Gastroesophageal sphincter (tissue), 4 donors: ENCODE measurements around the gene SNED1. TPM values are rescaled to one million over a fixed set of nuclear protein-coding genes. Genes with fewer than 3 reads are reported as not detected.

Experiments
- ATAC-seq: fragments of 150-250 bp; one replicate; pipeline ENCODE4 v1.9.1; 2016; ENCODE audit warnings: mild to moderate bottlenecking, moderate library complexity
- H3K27ac ChIP-seq, 4 donors: fragments of 200-600 bp; sonication (generic) in 3 of 4; 1 replicate in 3 of 4; 2 replicates in 1 of 4; pipeline ENCODE4 v1.5.1; 2016 to 2019
- H3K27me3 ChIP-seq: fragments of 200-600 bp; sonication (generic); one replicate; pipeline ENCODE4 v1.5.1; 2019
- H3K36me3 ChIP-seq, 2 donors: fragments of 200-600 bp; sonication (generic); one replicate each; pipeline ENCODE4 v1.5.1; 2019; ENCODE audit warnings: control low read depth in 1 of 2
- H3K4me1 ChIP-seq, 3 donors: fragments of 200-600 bp; sonication (generic); 1 replicate in 2 of 3; 2 replicates in 1 of 3; pipeline ENCODE4 v1.5.1; 2016 to 2019; ENCODE audit warnings: control low read depth in 2 of 3
- H3K4me3 ChIP-seq, 2 donors: fragments of 200-600 bp; sonication (generic); one replicate each; pipeline ENCODE4 v1.5.1; 2019; ENCODE audit warnings: mild to moderate bottlenecking in 1 of 2, moderate library complexity in 1 of 2
- H3K9me3 ChIP-seq, 3 donors: fragments of 200-600 bp; sonication (generic); one replicate each; pipeline ENCODE4 v1.5.1; 2017 to 2019; ENCODE audit warnings: control low read depth in 2 of 3
- CTCF ChIP-seq, 4 experiments: fragments of 200-600 bp in 2 of 4; fragments of 450-650 bp in 2 of 4; sonication (generic) in 1 of 4; IDR thresholded peaks; one replicate each; pipeline ENCODE4 v1.5.1; 2017 to 2019; ENCODE audit warnings: antibody characterized with exemption in 4 of 4, mild to moderate bottlenecking in 2 of 4, moderate library complexity in 2 of 4
- EP300 ChIP-seq: sonication (generic); formaldehyde crosslinking; IDR thresholded peaks from one replicate; pipeline ENCODE4 v1.6.1; 2017; ENCODE audit warnings: antibody characterized with exemption, mild to moderate bottlenecking
- POLR2A ChIP-seq, 2 donors: fragments of 450-650 bp; IDR thresholded peaks; one replicate each; pipeline ENCODE4 v1.6.1; 2017; ENCODE audit warnings: antibody characterized with exemption in 2 of 2, mild to moderate bottlenecking in 2 of 2, moderate library complexity in 1 of 2
- POLR2AphosphoS5 ChIP-seq: sonication (generic); formaldehyde crosslinking; IDR thresholded peaks from one replicate; pipeline ENCODE4 v1.6.1; 2017; ENCODE audit warnings: antibody characterized with exemption
- WGBS, 2 donors: methylation state at CpG; one replicate each; pipeline ENCODE4 v1.1.5; 2018; ENCODE audit warnings: low coverage in 1 of 2; 5-methylcytosine and 5-hydroxymethylcytosine counted together
- small RNA-seq, 4 donors: library from RNA; depleted of rRNA; stranded (forward); fragments of <200 nt; gene quantifications; one replicate each; pipeline ENCODE3, GENCODE V24; 2016
- total RNA-seq, 4 donors: library from RNA; depleted of rRNA; stranded (reverse); fragments of >200 nt; gene quantifications; one replicate each; pipeline ENCODE4 v1.1.0, GENCODE V29; 2016

The SNED1 gene
- total RNA-seq, 4 donors from 2014 or later: 8.3 to 29.9 (median 14.6) TPM

DNA sequence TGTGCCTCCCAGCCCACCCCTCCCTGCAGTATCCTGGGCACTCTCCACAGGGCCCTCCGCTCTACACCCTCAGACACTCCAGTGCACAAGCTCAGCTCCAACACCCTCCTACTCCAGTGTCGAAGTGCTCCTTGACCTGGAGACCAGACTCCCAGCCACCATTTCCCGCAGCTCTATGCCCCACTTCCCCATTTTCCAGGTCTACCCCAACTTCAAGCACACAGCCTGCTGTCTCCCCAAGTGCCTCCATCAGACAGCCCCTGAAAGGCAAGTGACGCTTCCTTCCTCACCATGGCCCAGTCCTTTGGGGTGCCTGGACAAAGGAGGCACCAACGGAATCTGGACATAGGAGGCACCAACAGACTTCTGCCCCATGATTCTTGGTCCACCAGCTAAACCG lies 143.6 kb downstream of the SNED1 start:
- peaks cover 0 to 34% of the 10 kb centered on the region in 2 donors for H3K36me3 ChIP-seq
- TF ChIP-seq EP300 (no peak), CTCF (IDR thresholded peaks at IDR 0.05) (no peak)
- ATAC-seq: no peak
- no peak overlapping the region for H3K4me3 ChIP-seq
- H3K27me3 ChIP-seq: no peaks in the 10 kb centered on the region
- no peak overlapping the region for H3K27ac ChIP-seq
- 93 to 100% methylated on average over 1 to 3 of the region's 6 CpGs for WGBS, 2 donors
- H3K9me3 ChIP-seq: no peaks in the 10 kb centered on the region
- H3K4me1 ChIP-seq: no peaks in the 10 kb centered on the region

GRCh38 chr2:241142593-241142992 lies 144.2 kb downstream of the SNED1 start:
- WGBS, 2 donors: 80% methylated on average over 6 of the region's 9 CpGs; no CpG with 5 or more reads in 1 of the 2 donors

More at GRCh38 chr2:241142593-241142992, 144.2 kb downstream of the SNED1 start:
- no peak for TF ChIP-seq POLR2AphosphoS5
- TF ChIP-seq EP300: no peak
- TF ChIP-seq CTCF (IDR thresholded peaks at IDR 0.05): no peak
- no peak for TF ChIP-seq POLR2A (IDR thresholded peaks at IDR 0.05)
- ATAC-seq: no peak
- Histone ChIP-seq H3K4me1 (no peaks in the 10 kb centered on the region), H3K9me3 (no peaks in the 10 kb centered on the region), H3K36me3 (peaks cover 0 to 29% of the 10 kb centered on the region in 2 donors), H3K4me3 (no peak overlapping the region), H3K27ac (no peak overlapping the region), H3K27me3 (no peaks in the 10 kb centered on the region)

Small RNAs within 50 kb of the gene (small RNA-seq; reads per million reads assigned to genes)
- 0 reads per million in 4 donors for gene AC005237.2

Other genes starting within 250 kb of the SNED1 start
- 1 to 10 TPM in 2 of 4 donors, under 1 TPM in 2; 0.62 to 2.3 (median 1.6) TPM for gene KIF1A, start 178.4 kb upstream of the SNED1 start, total RNA-seq
- gene AGXT, start 129.8 kb upstream of the SNED1 start, total RNA-seq: not detected
- gene MAB21L4, start 102.5 kb upstream of the SNED1 start, total RNA-seq: 1 to 10 TPM in 1 of 4 donors, under 1 TPM in 2, not detected in 1; 0.27 to 9.7 (median 0.77) TPM
- gene CROCC2, start 92.3 kb upstream of the SNED1 start, total RNA-seq: not detected
- 10 to 100 TPM; 27.1 to 33.0 (median 32.1) TPM for gene MTERF4, start 103.7 kb downstream of the SNED1 start, total RNA-seq
- gene PASK, start 150.9 kb downstream of the SNED1 start, total RNA-seq: 1 to 10 TPM; 1.6 to 6.5 (median 4.4) TPM
- 10 to 100 TPM; 62.3 to 90.7 (median 73.3) TPM for gene PPP1R7, start 151.8 kb downstream of the SNED1 start, total RNA-seq
- under 1 TPM; 0.16 to 0.81 (median 0.53) TPM for gene ANO7, start 190.1 kb downstream of the SNED1 start, total RNA-seq